HG03108 (cell line): ENCODE results near the gene RPL27.
"Not testable (repeated sequence)": the region's sequence is repeated elsewhere in the genome, so short reads cannot be mapped to it uniquely, and the experiment has no call there.

Source experiments
- ATAC-seq: cut with Tn5 transposase; IDR thresholded peaks from one replicate; pipeline ENCODE4 v1.9.1; 2021; ENCODE audit warnings: moderate library complexity; ENCODE audit not compliant: unreplicated experiment

The RPL27 gene

DNA sequence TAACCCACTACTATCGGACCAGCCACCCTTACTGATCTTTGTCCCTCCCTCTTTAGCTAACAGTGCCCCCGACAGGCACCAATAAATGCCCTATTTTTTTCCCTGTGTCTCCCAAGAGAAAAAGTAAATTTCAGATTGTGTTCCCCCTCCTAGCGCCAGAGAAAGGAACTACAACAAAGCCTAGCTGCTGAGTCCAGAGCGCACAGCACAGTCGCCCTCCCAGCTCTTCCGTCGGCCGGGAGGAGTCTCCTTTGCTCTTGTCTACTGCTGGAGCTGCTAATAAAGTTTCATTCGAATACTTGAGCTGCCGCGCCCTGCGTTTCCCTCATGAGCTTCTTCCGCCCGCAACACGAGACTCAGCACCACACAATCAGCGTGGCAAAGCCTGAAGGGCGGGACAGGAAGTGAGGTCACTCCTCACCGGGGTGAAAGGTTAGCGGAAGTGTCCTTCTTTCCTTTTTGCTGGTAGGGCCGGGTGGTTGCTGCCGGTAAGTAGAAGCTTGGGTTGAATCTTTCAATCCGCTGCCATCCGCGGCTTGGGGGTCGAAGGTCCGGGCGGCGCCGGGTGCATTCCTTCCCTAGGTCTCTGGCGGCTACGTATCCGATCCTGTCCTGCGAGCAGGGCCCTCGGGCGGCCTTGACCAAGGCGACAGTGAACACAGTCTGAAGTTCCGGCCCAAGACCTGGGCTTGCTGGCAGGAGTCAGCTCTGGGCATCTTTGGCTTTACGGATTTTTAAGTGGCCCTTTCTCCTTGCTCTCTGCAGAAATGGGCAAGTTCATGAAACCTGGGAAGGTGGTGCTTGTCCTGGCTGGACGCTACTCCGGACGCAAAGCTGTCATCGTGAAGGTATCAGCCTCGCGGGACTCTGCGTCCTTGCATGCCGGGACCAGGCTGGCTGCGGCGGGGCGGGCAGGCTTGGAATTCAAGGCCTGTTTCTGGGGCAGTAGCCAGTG lies at the start of gene RPL27:
TSS of gene RPL27 (plus strand) at position 436 of the 955 bp plus-strand sequence. CDS start at position 768, 332 bp downstream.
- peak; percentile 92 for ATAC-seq

DNA sequence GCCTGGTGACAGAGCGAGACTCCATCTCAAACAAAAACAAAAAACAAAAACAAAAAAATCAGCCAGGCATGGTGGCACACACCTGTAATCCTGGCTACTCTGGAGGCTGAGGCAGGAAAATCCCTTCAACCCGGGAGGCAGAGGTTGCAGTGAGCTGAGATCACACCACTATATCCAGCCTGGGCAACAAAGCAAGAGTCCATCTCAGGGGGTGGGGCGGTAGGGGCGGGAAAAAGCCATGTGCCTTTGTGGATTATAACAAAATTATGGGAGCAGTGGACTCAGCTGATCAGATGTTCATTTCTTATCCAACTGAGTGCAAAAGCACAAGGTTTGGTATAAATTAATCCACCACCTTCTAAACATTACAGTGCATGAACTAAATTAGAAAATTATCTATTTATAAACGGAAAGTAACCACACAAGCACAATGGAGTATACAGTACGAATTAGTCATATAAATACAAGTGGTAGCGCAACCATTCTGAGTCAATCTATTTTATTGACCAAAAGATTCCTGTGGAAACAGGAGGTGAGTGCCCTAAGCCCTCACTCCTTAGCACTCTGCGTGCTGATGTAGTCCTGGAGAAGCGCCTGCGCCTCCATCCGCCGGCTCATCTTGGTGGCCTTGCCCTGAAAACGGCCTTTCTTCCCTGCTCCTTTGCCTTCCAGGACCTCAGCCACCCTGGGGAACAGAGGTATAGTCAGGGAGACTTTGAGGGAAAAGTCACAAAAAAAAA lies 48.0 kb upstream of the RPL27 start:
- no peak for ATAC-seq

DNA sequence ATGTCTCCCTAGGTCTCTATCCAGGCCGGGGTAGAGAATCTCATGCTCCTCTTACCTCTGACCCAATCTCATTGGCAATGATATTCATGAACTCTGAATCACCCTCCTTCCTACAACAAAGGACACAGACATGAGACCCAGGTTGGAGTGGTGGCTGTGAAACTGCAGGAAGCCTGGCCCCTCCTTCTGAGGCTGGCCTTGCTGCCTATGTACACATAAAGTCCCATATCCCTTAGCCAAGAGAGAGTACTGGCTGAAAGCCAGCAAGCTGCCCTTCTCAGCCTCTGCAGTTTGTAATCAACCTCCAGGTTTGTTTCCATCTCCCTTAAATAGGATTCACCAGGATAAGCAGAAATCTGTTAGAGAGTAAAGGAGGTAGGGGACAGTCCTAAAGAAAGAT lies 44.5 kb upstream of the RPL27 start:
- no peak for ATAC-seq

DNA sequence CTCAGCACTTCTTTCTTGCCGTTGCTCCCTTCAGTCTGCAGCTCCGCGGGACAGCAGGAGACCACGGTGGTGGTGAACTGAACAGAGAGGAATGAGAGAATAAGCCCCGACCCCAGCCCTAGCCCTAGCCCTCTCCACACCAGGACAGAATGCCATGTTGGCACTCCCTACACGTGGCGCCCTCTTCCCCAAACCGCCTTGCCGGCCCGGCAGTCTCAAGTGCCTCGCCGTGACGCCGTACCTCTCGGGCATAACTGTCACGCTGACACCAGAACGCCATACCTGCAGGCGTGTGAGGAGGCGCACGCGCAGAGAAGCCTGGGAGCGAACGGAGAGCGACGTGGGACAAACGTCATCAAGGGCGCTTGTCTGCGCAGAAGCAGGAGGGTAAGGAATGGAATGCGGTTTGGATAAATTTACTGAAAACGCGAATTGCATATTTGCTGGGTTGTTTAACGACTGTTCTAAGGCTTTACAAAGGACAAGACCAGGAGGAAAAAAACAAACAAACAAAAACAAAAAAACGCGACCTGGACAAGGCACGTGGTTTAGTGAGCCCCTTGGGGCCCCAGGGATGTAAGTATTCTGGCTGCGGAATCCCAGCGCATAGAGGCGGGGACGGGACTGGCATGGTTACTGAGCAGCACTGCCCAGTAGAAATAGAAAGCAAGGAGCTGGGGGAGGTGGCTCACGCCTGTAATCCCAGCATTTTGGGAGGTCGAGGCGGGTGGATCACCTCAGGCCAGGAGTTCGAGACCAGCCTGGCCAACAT lies 33.9 kb upstream of the RPL27 start, which contains the start of gene AARSD1:
TSS of gene AARSD1 (minus strand) at position 294 of the 772 bp plus-strand sequence. CDS start at position 280, 14 bp downstream.
- peak; percentile 62 for ATAC-seq

DNA sequence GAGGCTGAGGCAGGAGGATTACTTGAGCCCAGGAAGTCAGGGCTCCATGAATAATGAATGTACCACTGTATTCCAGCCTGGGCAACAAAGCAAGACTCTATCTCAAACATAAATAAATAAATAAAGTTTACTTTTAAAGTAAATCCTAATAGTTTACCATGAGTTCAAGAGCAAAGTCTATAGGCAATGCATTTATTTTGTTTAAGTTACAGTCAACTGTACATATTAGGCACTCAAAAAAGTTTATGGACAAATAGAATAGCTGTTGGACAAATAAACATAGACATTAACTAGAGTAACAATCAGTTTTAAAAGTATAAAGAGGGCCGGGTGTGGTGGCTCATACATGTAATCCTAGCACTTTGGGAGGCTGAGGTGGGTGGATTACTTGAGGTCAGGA lies 30.3 kb upstream of the RPL27 start:
- ATAC-seq: no peak

DNA sequence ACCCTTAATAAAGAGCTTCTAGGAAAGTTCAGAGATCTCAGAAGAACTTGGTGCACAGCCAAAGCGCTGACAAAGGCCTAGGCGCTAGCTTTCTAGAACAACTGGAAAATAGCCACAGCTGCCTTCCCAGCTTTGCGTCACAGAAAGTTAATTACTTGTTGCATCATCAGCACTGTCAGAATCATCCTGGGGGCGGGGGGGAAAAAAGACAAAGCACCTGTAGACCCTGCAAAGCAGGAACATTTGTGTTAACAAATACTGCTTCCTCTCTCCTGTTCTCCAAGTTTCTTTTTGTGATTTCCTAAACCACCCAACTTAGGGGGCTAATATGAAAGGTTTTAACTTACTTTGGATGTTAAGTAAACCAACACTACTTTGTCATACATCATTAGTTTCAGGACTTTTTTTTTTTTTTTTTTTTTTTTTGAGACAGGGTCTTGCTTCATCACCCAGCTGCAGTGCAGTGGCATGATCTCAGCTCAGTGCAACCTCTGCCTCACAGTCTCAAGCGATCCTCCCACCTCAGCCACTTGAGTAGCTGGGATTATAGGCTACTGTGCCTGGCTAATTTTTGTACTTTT lies 29.1 kb upstream of the RPL27 start:
- ATAC-seq: no peak

DNA sequence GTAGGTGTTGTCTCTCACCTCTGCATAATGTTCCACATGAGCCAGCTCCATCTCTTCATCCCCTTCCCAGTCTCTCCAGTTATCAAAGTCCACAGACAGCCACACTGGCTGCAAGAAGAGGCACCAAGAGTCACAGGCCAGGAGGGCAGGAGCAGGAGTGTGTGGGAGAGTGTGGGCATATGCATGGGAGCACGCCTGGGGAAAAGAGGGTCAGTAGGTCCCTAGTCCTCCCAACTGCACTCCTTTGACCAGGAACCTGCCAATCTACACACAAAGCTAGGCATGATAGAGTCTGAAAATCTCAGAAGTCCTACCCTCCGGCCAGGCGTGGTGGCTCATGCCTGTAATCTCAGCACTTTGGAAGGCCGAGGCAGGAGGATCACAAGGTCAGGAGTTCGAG lies 26.6 kb upstream of the RPL27 start:
- ATAC-seq: no peak

DNA sequence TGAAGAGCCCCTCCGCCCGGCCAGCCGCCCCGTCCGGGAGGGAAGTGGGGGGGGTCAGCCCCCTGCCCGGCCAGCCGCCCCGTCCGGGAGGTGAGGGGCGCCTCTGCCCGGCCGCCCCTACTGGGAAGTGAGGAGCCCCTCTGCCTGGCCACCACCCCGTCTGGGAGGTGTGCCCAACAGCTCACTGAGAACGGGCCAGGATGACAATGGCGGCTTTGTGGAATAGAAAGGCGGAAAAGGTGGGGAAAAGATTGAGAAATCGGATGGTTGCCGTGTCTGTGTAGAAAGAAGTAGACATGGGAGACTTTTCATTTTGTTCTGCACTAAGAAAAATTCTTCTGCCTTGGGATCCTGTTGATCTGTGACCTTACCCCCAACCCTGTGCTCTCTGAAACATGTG lies 24.9 kb upstream of the RPL27 start:
- ATAC-seq: not testable (repeated sequence)

DNA sequence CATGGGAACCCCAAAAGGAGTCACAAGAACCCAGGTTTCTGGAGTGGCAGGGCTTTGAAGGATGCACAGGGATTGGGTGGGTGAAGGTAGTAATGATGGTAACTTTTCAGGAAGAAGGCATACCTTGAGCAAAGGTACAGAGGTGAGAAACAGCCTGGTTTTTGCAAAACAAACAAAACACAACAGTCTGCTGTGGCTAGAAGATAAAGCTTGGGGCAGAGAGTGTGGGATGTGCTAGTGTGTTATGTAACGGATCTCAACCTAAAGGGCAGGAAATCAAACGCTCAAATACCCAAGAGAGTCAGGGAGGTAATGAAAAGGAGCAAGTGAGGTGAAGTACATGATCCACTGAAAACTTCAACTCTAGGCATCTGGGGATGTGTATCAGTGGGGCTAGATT lies 23.0 kb upstream of the RPL27 start:
- ATAC-seq: no peak

DNA sequence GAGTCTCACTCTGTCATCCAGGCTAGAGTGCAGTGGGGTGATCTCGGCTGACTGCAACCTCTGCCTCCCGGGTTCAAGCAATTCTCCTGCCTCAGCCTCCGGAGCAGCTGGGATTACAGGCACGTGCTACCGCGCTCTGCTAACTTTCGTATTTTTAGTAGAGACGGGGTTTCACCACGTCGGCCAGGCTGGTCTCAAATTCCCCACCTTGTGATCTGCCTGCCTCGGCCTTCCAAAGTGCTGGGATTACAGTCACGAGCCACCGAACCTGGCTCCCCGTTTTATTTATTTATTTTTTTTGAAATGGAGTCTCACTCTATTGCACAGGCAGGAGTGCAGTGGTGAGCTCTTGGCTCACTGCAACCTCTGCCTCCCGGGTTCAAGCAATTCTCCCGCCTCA lies 22.5 kb upstream of the RPL27 start:
- ATAC-seq: not testable (repeated sequence)

DNA sequence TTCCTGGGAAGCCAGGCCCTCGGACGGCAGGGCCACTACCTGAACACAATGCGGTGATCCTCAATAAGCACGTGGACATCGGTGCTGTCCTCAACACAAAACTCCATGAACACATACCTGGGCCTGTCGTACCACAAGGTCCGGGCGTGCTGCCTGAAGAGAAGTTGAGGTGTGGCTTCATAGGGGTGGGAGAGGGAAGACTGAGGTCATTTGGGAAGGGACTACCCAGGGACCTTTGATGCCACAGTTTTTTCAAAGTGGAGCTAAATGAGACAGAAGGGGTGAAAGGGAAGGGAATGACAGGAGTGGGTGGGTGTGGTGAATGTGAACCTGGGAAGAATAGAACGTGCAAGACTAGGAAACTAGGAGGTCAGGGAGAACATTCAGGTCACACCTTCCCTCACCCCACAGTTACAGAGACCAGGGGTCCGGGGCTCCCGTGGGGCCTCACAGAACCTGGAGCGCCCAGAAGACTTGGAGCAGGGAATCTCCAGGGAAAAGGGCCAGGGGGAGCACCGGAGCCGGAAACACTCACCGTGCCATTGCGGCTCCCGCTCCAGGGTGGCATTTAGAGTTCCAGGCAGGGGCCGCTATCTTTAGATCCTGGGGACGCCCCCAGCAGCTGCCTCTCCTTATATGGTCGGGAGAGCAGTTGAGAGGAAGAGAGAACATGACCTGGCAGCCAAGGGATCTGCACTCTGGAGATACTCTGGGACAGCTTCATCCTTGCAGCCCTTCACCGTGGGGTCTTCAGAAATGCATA lies 18.5 kb upstream of the RPL27 start, which contains the start of gene PTGES3L:
TSS of gene PTGES3L (minus strand) at position 570 of the 763 bp plus-strand sequence. CDS start at position 543, 27 bp downstream.
- peak; percentile 32 for ATAC-seq

DNA sequence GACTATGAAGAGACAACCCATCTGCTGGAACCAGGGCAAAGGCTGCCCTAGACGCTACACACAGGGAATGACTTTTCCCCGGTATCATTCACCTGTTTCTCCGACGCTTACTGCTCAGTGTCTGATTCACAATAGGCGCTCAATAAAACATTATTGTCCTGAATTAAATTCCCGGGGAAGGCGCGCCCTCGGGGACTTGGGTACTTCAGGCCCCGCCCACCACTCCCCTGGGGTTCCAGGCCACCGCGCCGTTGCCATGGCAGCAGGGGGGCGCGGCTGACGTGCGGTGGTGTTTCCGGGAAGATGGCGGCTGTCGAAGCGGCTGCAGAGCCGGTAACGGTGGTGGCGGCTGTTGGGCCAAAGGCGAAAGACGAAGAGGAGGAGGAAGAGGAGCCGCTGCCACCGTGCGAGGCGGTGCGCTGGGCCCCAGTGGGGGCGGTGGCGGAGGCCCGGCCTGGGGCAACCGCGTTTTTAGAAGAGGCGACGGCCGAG lies 17.9 kb upstream of the RPL27 start, which contains the start of gene RUNDC1:
TSS of gene RUNDC1 (plus strand) at position 292 of the 492 bp plus-strand sequence. CDS start at position 304, 12 bp downstream.
- peak; percentile 64 for ATAC-seq

DNA sequence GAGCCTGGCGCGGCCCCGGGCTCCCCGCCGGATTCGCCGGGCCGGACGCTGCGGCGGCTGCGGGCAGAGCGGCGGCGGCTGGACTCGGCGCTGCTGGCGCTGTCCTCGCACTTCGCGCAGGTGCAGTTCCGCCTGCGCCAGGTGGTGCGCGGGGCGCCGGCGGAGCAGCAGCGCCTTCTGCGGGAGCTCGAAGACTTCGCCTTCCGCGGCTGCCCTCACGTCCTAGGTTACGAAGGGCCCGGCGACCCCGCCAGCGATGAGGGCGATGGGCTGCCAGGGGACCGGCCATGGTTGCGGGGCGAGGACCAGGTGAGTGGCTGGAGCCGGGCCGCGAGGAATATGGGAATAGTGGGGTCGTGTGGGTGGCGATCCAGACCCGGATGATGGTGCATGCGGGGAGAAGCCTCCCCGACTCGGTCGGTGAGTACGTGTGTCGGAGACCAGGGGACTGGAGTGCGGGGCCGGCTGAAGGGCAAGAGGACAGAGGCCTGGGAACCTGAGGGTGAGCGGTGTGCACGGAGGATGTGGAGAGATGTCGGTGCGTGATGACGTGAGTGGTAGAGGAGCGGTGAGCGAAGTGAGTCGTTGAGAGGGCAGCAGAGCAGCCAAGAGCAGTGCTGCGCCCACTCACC lies 17.3 kb upstream of the RPL27 start:
- peak; percentile 20 for ATAC-seq

DNA sequence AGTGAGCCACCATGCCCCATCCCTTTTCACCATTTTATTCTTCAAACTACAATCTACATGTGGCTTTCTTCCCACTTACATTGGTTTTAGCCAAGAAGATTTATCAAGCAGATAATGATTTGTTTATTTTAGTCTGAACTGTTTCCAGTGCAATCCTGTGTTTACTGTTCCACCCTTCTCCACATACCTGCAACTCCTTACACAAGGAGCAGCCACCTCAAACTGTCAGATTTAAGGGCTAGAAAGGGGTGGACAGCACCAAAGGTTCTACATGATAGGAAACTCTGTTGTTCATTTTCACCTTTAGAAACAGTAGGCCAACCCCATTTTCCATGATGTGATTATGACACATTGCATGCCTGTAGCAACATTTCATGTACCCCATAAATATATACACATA lies 16.0 kb upstream of the RPL27 start:
- ATAC-seq: no peak

DNA sequence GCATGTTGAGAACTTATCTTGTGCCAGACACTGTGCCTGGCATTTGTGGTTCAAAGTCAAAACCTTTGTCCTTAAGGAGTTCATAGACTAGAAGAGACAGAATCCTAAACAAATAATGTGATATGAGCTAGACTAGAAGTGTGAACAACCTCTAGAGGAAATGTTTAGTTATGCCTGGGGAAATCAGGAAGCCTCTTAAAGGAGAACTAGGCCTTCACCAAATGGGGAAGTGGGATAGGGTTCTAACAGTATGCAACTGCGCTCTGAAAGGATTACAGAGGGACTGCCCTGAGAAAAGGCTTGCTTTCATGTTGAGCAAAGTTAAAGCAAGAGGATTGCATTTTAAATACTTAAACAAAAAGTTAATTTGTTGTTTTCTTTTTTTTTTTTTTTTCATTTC lies 13.0 kb upstream of the RPL27 start:
- ATAC-seq: peak; percentile 52

DNA sequence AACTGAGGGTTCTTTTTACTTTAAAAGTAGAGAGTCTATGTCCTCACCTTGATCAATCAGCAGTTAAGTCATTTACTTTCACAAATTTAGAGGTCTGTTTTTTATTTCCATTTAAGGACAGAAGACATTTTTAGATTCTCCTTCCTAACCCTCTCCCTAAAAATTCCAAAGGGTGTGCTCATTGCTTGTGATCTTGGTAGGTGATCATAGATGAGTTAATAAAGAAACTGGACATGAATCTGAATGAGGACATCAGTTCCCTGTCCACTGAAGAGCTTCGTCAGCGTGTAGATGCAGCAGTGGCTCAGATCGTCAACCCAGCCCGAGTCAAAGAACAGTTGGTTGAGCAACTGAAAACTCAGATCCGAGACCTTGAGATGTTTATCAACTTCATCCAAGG lies 9.1 kb upstream of the RPL27 start:
- no peak for ATAC-seq

DNA sequence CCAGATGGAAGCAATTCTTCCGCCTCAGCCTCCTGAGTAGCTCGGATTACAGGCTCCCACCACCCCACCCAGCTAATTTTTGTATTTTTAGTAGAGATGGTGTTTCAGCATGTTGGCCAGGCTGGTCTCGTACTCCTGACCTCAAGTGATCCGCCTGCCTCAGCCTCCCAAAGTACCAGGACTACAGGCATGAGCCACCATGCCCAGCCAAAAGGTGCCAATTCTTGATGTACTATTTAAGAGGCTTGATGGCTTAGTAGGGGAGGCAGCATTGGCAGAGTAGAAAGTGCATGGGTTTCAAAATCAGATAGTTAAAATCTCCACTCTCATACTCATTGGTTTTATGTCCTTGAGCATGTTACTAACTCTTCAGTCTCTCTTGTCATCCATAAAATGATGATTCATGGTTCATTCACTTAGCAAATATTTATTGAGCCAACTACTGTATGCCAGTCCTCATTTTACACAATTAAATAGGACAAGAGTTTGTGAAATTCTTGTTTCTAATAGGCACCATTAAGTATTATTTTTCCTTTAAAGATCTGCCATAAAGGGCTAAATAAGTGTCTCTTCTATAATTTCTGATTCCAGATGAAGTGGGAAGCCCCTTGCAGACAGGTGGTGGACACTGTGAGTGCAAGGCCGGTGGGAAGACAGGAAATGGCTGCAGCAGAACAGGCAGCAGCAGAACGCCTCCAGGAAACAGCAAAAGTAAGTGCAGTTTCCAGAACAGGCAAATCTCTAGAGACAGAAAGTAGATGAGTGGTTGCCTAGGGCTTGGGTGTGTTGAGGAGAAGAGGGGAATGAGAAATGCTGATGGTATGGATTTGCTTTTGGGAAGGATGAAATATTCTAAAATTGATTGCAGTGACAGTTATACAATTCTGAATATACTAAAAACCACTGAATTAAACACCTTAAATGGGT lies 8.2 kb upstream of the RPL27 start:
- ATAC-seq: no peak

DNA sequence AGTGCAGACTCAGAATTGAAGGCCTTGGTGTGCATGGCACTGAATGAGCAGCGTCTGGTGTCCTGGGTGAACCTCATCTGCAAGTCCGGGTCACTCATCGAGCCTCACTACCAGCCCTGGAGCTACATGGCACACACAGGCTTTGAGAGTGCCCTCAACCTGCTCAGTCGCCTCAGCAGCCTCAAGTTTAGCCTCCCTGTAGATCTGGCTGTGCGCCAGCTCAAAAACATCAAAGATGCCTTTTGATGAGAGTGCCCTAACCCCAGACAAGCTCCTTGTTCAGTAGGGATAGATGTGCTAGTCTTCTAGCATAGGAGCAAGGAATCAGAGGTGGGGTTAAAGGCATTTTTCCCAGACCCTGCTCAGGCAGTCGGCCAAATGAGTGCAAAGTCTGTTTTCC lies 6.7 kb upstream of the RPL27 start:
- no peak for ATAC-seq
